GM12878 (cell line): ENCODE data around the gene C9orf50. TPM values are rescaled to one million over a fixed set of nuclear protein-coding genes. Genes with fewer than 3 reads are reported as not detected.

Source experiments
- BHLHE40 ChIP-seq, 2 experiments: fragments of 450-650 bp in 1 of 2; IDR thresholded peaks; 2 replicates each; pipeline ENCODE4 v1.6.1; 2011 to 2017; ENCODE audit warnings: low read depth in 2 of 2, borderline replicate concordance in 1 of 2, improper control_type of control experiment in 1 of 2, low read length in 1 of 2, mild to moderate bottlenecking in 1 of 2
- CHD2 ChIP-seq: IDR thresholded peaks from 2 replicates; pipeline ENCODE4 v1.6.1; 2011; ENCODE audit warnings: low read depth, low read length, improper control_type of control experiment, borderline replicate concordance
- CHD4 ChIP-seq: fragments of 200-600 bp; sonication (generic); IDR thresholded peaks from 2 replicates; pipeline ENCODE4 v1.6.1; 2016; ENCODE audit warnings: mild to moderate bottlenecking
- IRF3 ChIP-seq: fragments of 450-650 bp; IDR thresholded peaks from 2 replicates; pipeline ENCODE4 v1.6.1; 2014; ENCODE audit warnings: mild to moderate bottlenecking
- MXI1 ChIP-seq: fragments of 150-350 bp; IDR thresholded peaks from 2 replicates; pipeline ENCODE4 v1.6.1; 2011; ENCODE audit warnings: low read depth, mild to moderate bottlenecking, inconsistent platforms, low read length, improper control_type of control experiment
- NR2C1 ChIP-seq: fragments of 450-650 bp; IDR thresholded peaks from 2 replicates; pipeline ENCODE4 v1.6.1; 2017; ENCODE audit warnings: antibody characterized with exemption, mild to moderate bottlenecking, moderate library complexity
- PBX3 ChIP-seq: IDR thresholded peaks from 2 replicates; pipeline ENCODE4 v1.6.1; 2011; ENCODE audit warnings: mild to moderate bottlenecking, low read depth, low read length, moderate library complexity; ENCODE audit not compliant: insufficient replicate concordance
- RBBP5 ChIP-seq: fragments of 200-600 bp; sonication (generic); conservative IDR thresholded peaks from 2 replicates; pipeline ENCODE4 v1.6.1; 2016
- SUZ12 ChIP-seq: fragments of 200-600 bp; sonication (generic); IDR thresholded peaks from one replicate; pipeline ENCODE4 v1.6.1; 2018; ENCODE audit warnings: antibody characterized with exemption, mild to moderate bottlenecking; ENCODE audit not compliant: unreplicated experiment
- USF2 ChIP-seq: IDR thresholded peaks from 2 replicates; pipeline ENCODE4 v1.6.1; 2011; ENCODE audit warnings: low read depth, low read length, improper control_type of control experiment, borderline replicate concordance
- ZNF592 ChIP-seq: fragments of 450-650 bp; IDR thresholded peaks from 2 replicates; pipeline ENCODE4 v1.6.1; 2017; ENCODE audit warnings: mild to moderate bottlenecking, moderate library complexity
- polyA plus RNA-seq, 11 experiments: library from polyadenylated mRNA; depleted of rRNA in 4 of 11; unstranded in 6 of 11; stranded (reverse) in 5 of 11; fragments of >200 nt; fragmentation: Nextera tagmentation in 4 of 11; fragmentation: Illumina TruSeq in 1 of 11; extraction: Ambion mirVana in 4 of 11; extraction: Trizol in 1 of 11; gene quantifications; 1 replicate in 1 of 11; 2 replicates in 10 of 11; pipeline versions ENCODE4 v1.2.1 to v1.2.3, GENCODE V29; 2011 to 2016; ENCODE audit warnings: inconsistent platforms in 2 of 11, missing spikeins in 2 of 11, low read depth in 1 of 11
- total RNA-seq, 4 experiments: library from RNA; depleted of rRNA in 3 of 4; stranded (reverse); fragments of >200 nt in 3 of 4; fragmentation: Illumina TruSeq in 1 of 4; extraction: Trizol in 1 of 4; gene quantifications; 2 replicates each; pipeline versions ENCODE4 v1.2.1 to v1.2.3, GENCODE V29; 2013 to 2021

C9orf50 gene
- total and polyA plus RNA-seq, 10 of the 15 experiments (the other 5 are each of a cell fraction or from before 2014, with no cell fraction given): not detected

GRCh38 chr9:129612815-129613519, 7.9 kb downstream of the C9orf50 start (continued):
- no peak for TF ChIP-seq PBX3
- no peak for TF ChIP-seq USF2
- TF ChIP-seq CHD2: no peak
- TF ChIP-seq SUZ12: no peak
- no peak for TF ChIP-seq RBBP5
- TF ChIP-seq MXI1: no peak
- TF ChIP-seq BHLHE40 (IDR thresholded peaks at IDR 0.05; ENCODE audit: borderline replicate concordance in 1 of 2, low read depth in 2 of 2, low read length in 1 of 2): no peak
- no peak for TF ChIP-seq ZNF592
- TF ChIP-seq IRF3: no peak
- TF ChIP-seq CHD4: no peak
- TF ChIP-seq NR2C1: no peak
